NCI-H1092 treated with DMSO at 0.1 percent for 48 hours (cell line): ENCODE results near the gene DMRT3.

ENCODE experiments used
- DNase-seq: peaks from one replicate; lab custom pipeline; 2025; lab: John Stamatoyannopoulos, UW

DMRT3 gene, protein sequence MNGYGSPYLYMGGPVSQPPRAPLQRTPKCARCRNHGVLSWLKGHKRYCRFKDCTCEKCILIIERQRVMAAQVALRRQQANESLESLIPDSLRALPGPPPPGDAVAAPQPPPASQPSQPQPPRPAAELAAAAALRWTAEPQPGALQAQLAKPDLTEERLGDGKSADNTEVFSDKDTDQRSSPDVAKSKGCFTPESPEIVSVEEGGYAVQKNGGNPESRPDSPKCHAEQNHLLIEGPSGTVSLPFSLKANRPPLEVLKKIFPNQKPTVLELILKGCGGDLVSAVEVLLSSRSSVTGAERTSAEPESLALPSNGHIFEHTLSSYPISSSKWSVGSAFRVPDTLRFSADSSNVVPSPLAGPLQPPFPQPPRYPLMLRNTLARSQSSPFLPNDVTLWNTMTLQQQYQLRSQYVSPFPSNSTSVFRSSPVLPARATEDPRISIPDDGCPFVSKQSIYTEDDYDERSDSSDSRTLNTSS

DNA sequence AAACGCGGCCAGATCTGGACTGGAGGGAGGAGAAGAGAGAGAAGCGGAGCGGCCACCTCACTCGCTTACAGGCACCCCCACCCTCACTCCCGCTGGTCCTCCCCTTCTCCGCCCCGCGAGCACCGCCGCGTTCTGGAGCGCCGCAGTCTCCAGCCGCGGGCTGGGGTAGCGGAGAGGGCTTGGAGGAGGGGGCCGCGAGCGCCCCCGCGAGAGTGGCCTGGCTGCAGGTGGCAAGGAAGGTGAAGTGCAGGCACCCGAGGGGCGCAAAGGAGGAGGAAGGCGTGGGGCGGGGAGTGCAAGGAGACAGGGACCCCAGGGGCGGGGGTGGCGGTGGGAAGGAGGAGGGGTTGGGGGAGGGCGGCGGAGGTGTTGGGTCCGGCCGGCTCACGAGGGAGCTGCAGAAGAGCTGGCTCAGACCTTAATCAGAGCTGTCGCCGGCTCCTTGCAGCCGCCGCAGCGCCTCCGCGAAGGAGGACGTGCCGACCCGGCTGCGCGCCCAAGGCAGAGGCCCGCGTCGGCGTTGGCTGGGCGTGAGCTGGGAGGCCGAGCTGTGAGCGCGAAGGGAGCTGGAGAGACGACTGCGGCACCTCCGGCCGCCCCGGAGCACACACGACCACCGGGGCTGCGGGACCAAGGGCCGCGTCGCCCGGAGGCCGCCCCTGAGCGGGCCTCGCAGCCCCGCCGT lies at the start of gene DMRT3:
Gene DMRT3, plus strand, starts transcription at position 398 of the 685 bp plus-strand sequence. CDS start 347 bp downstream, outside the sequence.
- no peak for DNase-seq

DNA sequence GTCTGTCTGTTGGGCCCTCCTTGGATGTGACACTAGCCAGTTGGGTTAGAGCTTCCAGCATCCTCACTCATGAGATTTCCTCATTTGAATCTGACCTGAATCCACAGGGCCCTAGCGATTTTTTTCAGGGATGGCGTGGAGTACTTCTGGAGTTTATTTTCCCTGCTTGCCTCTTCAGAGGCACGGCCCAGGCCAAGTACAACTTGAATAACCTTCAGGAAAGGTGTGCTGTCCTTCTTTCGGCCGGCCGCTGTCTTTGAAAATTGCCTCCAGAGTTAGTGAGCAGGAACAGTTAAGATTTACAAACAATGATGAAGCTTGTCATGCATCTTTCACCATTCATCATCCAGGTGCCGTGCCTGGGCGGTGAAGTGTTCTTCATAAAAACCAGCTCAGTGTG lies 49.5 kb upstream of the DMRT3 start:
- no peak for DNase-seq

DNA sequence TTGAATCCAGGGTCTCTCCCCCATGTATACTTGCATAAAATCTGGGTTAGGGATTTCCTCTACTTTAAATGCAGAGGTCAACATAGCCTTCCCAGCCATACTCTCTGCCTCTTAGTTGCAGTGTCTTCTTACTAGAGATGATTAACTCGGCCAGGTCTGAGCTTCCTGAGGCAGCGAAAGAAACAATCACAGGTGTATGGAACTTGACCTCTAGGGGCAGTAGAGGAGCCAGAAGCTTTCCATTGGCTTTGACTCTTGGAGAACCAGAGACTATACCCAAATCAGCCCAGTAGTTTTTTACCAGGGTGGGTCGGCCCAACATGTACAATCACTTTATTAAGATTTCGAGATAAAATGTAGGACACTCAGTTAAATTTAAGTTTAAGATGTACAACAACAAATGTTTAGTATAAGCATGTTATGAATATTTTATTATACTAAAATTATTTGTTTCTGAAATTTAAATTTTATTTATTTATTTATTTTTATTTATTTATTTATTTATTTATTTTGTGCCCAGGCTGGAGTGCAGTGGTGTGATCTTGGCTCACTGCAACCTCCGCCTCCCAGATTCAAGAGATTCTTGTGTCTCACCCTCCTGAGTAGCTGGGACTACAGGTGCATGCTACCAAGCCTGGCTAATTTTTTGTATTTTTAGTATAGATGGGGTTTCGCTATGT lies 48.0 kb upstream of the DMRT3 start:
- no peak for DNase-seq

DNA sequence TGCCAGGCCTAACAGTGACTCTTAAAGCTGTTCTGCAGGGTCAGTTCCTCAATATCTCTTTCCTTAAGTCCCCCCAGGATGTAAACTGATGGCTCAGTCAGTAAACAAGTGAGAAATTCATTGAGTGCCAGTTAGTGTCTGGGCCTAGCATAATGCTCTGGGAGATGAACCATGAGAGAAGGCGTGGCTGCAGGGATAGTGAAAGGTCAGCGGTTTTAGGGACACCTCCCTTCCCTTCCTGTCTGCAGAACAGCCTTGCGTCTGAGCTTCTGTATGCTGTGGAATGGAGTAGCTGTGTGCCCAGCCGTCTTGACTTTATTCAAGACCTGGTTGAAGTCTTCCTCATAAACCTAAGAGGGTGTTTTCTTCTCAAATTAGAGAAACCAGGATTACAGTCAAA lies 46.7 kb upstream of the DMRT3 start:
- no peak for DNase-seq

DNA sequence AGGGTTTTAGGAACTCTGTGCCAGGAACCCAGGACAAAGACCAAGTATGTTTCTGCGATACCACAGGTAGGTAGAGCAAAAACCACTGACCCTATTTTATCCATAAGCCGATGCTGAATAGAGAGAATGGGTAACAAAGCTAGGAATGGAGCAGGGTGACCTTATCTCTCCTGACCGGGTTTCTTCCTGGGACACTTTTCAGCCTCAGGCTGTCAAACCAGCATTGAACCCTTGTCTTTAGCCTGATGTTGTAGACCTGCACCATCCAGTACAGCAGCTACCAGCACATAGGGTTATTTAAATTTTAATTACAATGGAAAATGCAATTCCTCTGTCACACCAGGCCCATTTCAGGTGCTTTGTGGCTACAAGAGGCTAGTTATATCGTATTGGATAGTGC lies 43.1 kb upstream of the DMRT3 start:
- no peak for DNase-seq

DNA sequence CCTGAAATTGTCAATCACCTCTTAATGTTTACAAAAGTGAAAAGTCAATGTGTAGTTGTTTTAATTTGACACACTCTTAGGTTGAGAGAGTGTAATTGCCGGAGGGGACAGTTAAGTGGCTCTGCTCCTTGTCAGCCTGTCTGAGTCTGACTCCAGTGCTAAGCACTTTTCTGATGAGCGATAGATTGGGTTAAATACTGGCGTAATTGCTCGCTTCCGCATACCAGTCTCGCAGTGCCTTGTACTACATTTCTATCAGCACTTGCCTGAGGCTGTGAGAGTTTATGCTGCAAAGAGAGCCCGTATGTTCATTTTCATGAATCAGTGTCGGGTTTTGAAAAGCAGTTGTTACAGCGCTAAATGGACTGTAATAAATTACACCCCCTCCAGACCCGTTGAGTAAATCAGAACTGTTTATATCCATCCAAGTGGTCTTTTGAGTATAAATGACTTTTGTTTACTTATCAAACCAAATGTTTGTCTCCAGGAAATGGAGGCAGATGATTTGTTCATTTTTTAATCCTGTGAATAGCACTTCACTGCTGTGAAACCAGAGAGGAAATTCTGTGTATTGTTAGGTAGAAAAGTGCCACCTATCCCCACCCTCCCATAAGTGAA lies 41.0 kb upstream of the DMRT3 start:
- DNase-seq, result no peak

DNA sequence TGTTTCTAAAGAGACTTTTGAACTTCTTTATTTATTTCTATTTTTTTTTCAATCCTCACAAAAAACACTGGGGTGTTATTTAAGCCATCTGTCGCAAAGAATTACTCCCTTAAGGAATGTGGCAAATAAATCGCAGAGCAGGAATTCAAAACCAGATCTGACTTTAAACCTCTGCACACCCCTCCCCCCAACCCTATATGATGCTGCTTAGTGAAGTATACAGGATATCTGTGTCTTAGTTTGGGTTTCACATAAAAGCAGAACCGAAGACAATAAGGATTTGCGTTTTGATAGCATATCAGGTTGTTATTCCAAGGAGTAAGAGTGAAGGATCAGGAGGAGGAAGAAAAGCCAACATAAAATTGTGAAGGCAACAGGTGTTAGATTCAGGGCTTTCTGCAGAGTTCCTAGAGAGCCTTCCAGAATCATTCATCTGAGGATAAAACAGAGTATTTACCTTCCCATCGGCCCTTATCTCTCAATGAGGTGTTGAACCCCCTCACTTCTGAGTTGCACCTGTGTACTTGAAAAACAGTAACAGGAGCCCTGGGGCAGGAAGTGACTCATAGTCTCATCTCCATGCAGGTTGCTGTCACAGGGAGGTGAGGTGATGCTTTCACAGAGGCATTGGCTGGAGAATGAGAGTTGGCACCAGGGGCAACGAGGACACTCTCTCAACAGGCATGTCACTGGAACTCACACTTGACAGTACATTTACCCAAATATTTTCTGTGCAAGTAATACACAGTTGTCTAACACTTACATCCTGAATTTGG lies 33.5 kb upstream of the DMRT3 start:
- no peak for DNase-seq

DNA sequence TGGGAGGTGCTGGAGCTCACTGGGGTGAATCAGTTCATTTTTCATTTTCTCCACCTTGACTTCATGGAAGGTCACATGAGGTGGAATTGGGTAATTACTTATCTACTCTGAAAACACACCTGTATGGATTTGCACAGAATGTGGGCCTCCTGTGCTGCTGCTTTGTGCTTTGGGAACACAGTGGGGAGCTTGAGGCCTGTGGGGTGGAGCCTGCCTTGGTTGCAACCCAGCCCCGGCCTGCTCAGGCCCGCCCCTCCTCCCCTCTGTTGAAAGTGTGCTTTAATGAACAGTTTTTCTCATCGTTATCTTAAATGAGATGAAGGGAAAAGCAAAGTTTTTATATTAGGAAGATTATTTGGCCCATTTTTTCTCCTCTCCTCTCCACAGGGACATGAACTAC lies 28.5 kb upstream of the DMRT3 start:
- no peak for DNase-seq

DNA sequence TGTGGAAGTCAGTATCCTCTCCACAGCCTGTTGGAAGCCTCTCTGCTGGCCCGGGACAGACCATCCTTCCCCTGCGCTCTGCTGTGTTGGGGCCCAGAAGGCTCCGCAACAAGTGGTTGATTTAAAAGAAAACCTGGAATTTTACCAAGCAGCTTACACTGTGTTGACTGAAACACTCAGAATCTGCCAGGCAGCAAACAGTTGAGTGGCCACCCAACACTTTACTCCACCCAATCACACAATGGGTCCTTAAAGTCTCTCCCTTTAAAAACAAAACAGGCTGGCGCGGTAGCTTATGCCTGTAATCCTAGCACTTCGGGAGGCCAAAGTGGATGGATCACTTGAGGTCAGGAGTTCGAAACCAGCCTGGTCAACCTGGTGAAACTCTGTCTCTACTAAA lies 28.0 kb upstream of the DMRT3 start:
- no peak for DNase-seq

DNA sequence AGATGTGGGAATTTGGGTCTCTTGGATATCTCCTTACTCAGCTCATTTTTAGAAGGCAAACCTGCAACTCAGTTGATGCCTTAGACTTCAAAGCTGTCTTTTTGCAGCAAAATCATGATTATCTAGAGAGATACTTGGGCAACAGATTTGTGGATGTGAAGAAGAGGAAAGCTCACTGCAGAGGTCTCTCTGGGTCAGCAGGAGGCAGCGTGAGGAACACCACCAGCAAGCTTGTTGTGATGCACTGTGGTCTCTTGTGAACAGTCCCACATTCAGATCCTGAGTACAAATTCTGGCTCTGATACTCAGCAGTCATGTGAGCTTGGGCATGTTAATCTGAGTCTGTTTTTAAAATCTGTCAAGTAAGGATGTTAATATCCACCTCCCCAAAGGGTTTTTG lies 26.3 kb upstream of the DMRT3 start:
- no peak for DNase-seq

DNA sequence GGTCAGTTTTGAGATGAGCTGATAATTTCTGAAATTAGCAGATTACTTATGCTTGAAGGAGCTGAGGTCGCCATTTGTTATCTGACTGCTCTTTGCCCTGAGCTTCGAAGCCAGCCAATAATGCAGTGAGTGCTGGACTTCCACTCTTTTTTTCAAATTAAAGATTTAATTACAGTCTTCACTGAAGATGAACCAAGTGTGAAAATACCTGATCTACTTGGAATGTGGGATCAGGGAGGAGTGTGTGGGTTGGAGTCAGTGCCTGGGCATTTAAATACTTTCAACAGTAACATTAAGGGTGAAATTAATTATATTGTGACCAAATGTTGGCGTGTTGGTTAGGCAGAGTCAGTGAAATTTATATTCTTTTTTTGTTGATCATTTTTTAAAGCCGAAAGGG lies 23.9 kb upstream of the DMRT3 start:
- DNase-seq, result no peak

DNA sequence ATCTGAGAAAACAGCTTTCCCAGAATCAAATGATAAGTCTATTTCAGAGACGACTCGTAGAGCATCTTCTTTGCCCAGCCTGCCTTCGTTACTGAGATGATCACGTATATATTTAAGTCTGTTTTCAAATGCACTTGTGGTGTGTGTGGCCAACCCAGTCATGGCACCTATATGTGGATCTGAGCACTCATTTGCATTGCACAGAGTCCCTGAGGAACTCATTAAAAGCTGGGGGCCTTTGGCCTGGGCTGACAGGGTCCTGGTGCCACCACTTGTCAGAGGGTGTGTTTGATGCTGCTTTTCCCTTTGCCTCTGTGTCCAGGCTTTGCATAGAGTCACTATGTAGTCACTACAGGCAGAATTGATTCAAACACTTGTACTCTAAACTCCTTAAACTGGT lies 17.4 kb upstream of the DMRT3 start:
- no peak for DNase-seq

DNA sequence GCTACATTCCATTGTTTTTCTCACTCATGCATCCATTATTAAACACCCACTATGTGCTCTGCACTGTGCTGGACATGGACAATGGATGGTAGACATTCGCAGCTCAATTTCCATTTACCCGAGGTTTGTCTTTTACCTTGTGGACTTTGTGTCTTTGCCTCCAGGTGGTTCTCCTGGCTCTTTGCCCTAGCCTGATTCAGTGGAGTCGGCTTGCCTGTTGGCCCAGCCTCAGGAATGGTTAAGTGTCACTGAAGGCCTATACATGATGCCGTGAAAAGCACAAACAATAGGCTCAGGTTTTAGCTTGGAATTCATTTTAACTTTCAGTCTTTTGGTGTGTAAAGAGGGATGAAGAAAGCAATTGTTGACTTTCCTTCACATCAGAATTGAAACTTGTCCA lies 16.5 kb upstream of the DMRT3 start:
- DNase-seq, result no peak

DNA sequence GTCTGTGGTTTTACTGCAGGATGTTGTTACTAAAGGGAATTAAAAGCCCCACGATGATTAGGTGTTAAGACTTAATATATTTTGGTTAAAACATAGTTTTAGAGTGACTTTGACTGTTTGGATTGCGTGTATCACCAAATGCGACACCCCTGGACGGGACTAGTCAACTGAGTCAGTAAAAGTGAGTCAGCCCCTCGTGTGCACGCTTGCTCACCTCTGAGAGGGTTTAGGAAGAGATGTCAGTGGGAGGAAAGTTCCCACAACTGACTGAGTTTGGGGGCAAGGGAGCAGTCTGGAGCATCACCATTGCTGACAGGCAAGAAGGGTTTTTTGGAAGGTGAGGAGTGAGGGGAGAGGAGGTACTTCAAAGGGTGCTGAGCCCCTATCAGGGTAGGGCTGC lies 14.4 kb upstream of the DMRT3 start:
- DNase-seq, result no peak

DNA sequence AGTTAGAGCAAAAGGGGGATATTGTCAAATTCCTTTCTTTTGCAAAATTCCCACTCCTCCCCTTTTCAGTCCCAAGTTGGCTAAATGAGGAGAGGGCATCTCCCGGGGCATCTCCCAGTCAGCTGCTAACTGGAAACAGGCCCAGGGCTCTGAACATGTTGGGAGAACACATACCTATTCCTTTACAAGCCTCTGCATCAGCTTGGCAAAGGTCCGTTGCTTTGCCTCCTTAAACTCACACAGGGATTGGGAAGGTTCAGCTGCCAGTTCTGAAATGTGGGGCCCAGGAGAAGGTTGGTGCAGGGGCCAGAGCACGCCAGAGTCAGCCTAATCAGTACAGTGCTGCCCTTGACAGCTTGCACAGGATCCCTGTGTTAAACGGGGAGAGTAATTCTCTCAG lies 11.0 kb upstream of the DMRT3 start:
- DNase-seq, result no peak

DNA sequence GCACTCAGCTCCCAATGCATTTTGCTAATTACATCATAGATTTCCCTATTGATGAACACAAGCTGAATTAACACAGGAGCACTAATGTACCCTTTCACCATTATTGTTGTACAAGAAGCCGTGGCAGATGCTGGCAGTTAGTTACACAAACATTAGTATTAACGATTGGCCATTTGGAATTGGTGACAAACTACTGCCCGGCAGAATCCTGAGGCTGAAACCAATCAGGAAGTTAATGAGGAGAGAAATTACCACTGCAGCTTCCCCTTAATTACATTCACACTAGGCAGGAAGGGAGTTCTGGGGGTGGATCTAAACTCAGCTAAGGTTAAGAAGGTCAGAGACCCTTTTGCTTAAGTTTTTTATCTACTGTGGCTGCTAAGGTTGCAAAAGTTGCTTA lies 9.6 kb upstream of the DMRT3 start:
- DNase-seq, result no peak

DNA sequence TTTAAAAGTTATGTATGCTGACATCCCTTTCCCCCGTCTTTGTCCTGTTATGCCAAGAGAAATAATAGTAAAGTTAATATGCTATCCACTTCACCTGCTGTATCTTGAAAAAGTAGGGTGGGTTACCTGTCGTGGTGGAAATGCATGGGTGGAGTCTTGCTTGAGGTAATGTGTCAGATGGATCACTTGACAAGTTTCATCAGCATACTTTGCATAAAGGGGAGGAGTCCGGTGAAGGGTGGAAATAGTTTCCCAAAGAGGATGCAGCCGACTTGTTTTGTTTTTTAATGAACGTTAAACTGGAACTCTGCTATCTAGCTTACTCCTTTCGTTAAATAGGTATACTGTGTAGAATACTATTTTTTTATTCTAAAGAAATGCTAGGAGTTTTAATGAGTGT lies 9.0 kb upstream of the DMRT3 start:
- DNase-seq, result no peak

DNA sequence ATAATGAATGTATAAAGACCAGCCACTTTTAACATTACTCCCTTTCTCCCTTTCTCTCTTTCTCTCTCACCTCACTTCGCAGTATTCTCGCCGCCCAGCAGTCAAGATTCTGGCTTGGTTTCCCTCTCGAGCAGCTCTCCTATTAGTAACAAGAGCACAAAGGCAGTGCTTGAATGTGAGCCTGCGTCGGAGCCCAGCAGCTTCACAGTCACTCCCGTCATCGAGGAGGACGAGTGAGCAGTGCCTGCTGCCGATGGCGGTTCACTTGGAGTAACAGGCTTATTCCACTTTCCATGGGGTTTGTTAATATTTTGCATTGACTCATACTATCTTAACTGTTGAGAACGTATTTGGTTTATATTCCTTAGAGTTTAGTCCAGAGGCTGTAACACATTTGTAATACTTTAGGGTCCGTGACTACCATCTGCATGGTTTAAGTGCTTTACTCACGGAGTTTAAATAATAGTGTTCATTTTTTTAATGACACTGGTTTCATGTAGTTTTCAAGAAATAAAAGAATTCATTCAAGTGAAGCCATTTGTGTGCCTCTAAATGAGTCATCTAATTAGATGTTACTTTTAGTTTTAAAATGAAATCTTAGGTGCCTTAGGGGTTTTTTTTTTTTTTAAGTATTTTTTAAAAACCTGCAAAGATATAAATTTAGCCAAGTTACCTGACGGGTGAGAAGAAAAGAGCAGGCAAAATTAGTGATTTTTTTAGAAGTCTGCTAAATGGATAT lies 8.4 kb upstream of the DMRT3 start:
- DNase-seq, result no peak

DNA sequence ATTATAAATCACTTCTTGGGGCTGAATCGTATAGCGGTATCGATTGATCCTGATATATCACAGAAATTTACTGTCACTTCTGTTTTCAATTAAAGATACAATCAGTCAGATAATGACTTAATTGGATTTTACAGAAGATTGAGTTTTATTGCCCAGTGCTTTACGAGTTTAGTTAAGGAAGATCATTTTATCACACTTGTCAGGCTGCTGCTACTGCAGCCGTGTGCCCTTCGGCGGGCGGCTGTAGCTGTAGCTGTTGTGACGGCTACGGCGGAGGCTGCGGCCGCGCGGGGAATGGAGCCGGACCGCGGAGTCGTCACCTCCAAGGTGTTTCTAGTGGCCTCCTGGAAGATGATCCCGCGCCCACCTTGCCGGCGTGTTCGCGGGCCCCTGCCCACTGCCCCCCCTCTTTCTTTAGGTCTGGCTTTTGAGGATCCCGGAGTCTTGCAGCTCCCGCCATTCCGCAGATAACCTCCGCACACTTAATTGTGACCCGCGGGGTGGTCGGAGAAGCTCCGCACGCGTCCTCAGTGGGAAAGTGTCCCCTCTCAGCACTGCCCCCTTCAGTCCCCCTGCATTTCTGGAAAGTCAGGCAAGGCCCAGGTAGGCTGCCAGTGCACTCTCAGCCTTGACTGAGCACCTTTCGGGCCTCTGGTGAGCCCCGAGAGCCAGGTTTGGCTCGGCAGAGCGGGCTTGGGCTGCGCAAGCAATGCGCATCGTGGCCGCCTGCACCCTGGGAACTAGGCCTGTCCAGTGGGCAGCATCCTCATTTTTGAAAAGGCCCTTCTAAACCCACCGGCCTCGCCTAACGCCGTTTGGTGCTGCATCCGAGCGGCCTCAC lies 6.9 kb upstream of the DMRT3 start:
- no peak for DNase-seq
